Lower leg skin (tissue), 4 donors: ENCODE measurements around the gene DET1. TPM values are rescaled to one million over a fixed set of nuclear protein-coding genes. Genes with fewer than 3 reads are reported as not detected.

ENCODE experiments used
- DNase-seq, 2 donors: peaks; one replicate each; pipeline ENCODE4 v3.0.0-alpha.2; 2019; ENCODE audit warnings: low spot score in 2 of 2
- H3K4me3 ChIP-seq: fragments of 200-600 bp; sonication (generic); 2 replicates; pipeline ENCODE4 v1.5.1; 2017; ENCODE audit warnings: mild to moderate bottlenecking, low read depth; ENCODE audit not compliant: poor library complexity, severe bottlenecking
- CTCF ChIP-seq, 3 donors: fragments of 450-650 bp; IDR thresholded peaks; one replicate each; pipeline ENCODE4 v1.5.1; 2016; ENCODE audit warnings: antibody characterized with exemption in 3 of 3, mild to moderate bottlenecking in 3 of 3, moderate library complexity in 2 of 3
- POLR2A ChIP-seq, 2 donors: fragments of 450-650 bp; IDR thresholded peaks; one replicate each; pipeline ENCODE4 v1.6.1; 2016 to 2017; ENCODE audit warnings: antibody characterized with exemption in 2 of 2, mild to moderate bottlenecking in 1 of 2, moderate library complexity in 1 of 2
- WGBS, 2 donors: methylation state at CpG; one replicate each; pipeline ENCODE4 v1.1.5; 2018; 5-methylcytosine and 5-hydroxymethylcytosine counted together
- intact Hi-C: fragments of 100-400 bp; cut with DNase I; formaldehyde crosslinking; loops from one replicate; pipeline ENCODE4 v1.15.0; 2023; ENCODE audit warnings: low total_unique reads
- total RNA-seq, 4 donors: library from RNA; depleted of rRNA; stranded (reverse); fragments of >200 nt; gene quantifications; one replicate each; pipeline ENCODE4 v1.1.0, GENCODE V29; 2016

Gene DET1
- total RNA-seq = 1 to 10 TPM; 2.5 to 7.0 (median 5.1) TPM

- intact Hi-C loops = no loop called here
- TF ChIP-seq CTCF (IDR thresholded peaks at IDR 0.05) (no peak), POLR2A (IDR thresholded peaks at IDR 0.05) (no peak)
- WGBS, 2 donors = 3 to 4% methylated on average over 32 to 33 of the region's 33 CpGs
- H3K4me3 ChIP-seq = peak within 1 kb of the TSS; percentile 58
- DNase-seq = peak; percentile 94 to 98
These were observed at the start of gene DET1 for GRCh38 chr15:88546248-88547129. Gene DET1, minus strand, starts transcription at chr15:88546681. Its CDS starts 14,976 bp downstream, at chr15:88531705.

- no peak overlapping the region for H3K4me3 ChIP-seq
- DNase-seq = no peak
- intact Hi-C loops = no loop called here
- no peak for TF ChIP-seq CTCF (IDR thresholded peaks at IDR 0.05)
- no peak for TF ChIP-seq POLR2A (IDR thresholded peaks at IDR 0.05)
These were observed 44.9 kb upstream of the DET1 start for GRCh38 chr15:88591384-88591783.

- TF ChIP-seq POLR2A (IDR thresholded peaks at IDR 0.05) (no peak), CTCF (IDR thresholded peaks at IDR 0.05) (no peak)
- 84% methylated on average over 6 of the region's 6 CpGs for WGBS, 2 donors
- no peak for DNase-seq
- H3K4me3 ChIP-seq = no peak overlapping the region
- intact Hi-C loops = no loop called here
These were observed 44.3 kb upstream of the DET1 start for GRCh38 chr15:88590759-88591158.

GRCh38 chr15:88586401-88587162, 40.1 kb upstream of the DET1 start:
- intact Hi-C loops = no loop called here

GRCh38 chr15:88580532-88580931, 34.1 kb upstream of the DET1 start:
- intact Hi-C loops = no loop called here
- H3K4me3 ChIP-seq = no peak overlapping the region
- TF ChIP-seq CTCF (IDR thresholded peaks at IDR 0.05) (no peak), POLR2A (IDR thresholded peaks at IDR 0.05) (no peak)
- WGBS, 2 donors = 57% methylated on average over 4 of the region's 4 CpGs
- DNase-seq = no peak

More at GRCh38 chr15:88586401-88587162, 40.1 kb upstream of the DET1 start:
- 36 to 47% methylated on average over 4 of the region's 4 CpGs for WGBS, 2 donors
- TF ChIP-seq CTCF (IDR thresholded peaks at IDR 0.05) (no peak), POLR2A (IDR thresholded peaks at IDR 0.05) (no peak)
- H3K4me3 ChIP-seq = no peak overlapping the region
- DNase-seq = no peak
